Measurements from ENCODE around the gene ERAP2.

Gene ERAP2

GRCh38 chr5:96854067-96854466 is 22.2 kb upstream of the ERAP2 start:
- H3K9me3 Mint-ChIP-seq: no peaks in the 10 kb centered on the region
- H3K27ac Mint-ChIP-seq: no peak overlapping the region
- H3K4me3 Mint-ChIP-seq: no peak overlapping the region
- no peaks in the 10 kb centered on the region for H3K36me3 Mint-ChIP-seq (ENCODE audit: low read depth)
- no peaks in the 10 kb centered on the region for H3K4me1 Mint-ChIP-seq
- ATAC-seq (no peak), DNase-seq (no peak)
- H3K27me3 Mint-ChIP-seq: no peaks in the 10 kb centered on the region

- Mint-ChIP-seq H3K27ac (no peak overlapping the region), H3K36me3 (ENCODE audit: low read depth) (no peaks in the 10 kb centered on the region)
These were observed 21.0 kb upstream of the ERAP2 start for GRCh38 chr5:96855031-96855872.

GRCh38 chr5:96856371-96856770 is 19.9 kb upstream of the ERAP2 start:
- H3K27me3 Mint-ChIP-seq: no peaks in the 10 kb centered on the region
- ATAC-seq (no peak), DNase-seq (no peak)
- no peak overlapping the region for H3K4me3 Mint-ChIP-seq
- no peaks in the 10 kb centered on the region for H3K36me3 Mint-ChIP-seq (ENCODE audit: low read depth)
- no peaks in the 10 kb centered on the region for H3K4me1 Mint-ChIP-seq
- no peaks in the 10 kb centered on the region for H3K9me3 Mint-ChIP-seq
- no peak overlapping the region for H3K27ac Mint-ChIP-seq

More at GRCh38 chr5:96855031-96855872, 21.0 kb upstream of the ERAP2 start:
- Mint-ChIP-seq H3K27me3 (no peaks in the 10 kb centered on the region), H3K4me3 (no peak overlapping the region), H3K4me1 (no peaks in the 10 kb centered on the region), H3K9me3 (no peaks in the 10 kb centered on the region)
- ATAC-seq (no peak), DNase-seq (no peak)

GRCh38 chr5:96857454-96857853 is 18.8 kb upstream of the ERAP2 start:
- H3K27me3 Mint-ChIP-seq: no peaks in the 10 kb centered on the region
- no peaks in the 10 kb centered on the region for H3K36me3 Mint-ChIP-seq (ENCODE audit: low read depth)
- ATAC-seq (no peak), DNase-seq (no peak)
- H3K27ac Mint-ChIP-seq: no peak overlapping the region
- no peak overlapping the region for H3K4me3 Mint-ChIP-seq
- no peaks in the 10 kb centered on the region for H3K4me1 Mint-ChIP-seq
- H3K9me3 Mint-ChIP-seq: no peaks in the 10 kb centered on the region

- Mint-ChIP-seq H3K27me3 (no peaks in the 10 kb centered on the region), H3K27ac (no peak overlapping the region), H3K9me3 (no peaks in the 10 kb centered on the region), H3K4me3 (no peak overlapping the region), H3K4me1 (peaks cover under 1% of the 10 kb centered on the region), H3K36me3 (ENCODE audit: low read depth) (no peaks in the 10 kb centered on the region)
- DNase-seq: no peak
- ATAC-seq: no peak
These were observed 18.4 kb upstream of the ERAP2 start for GRCh38 chr5:96857924-96858323.

- Mint-ChIP-seq H3K9me3 (no peaks in the 10 kb centered on the region), H3K27ac (no peak overlapping the region), H3K4me1 (peaks cover 7% of the 10 kb centered on the region), H3K27me3 (no peaks in the 10 kb centered on the region), H3K36me3 (ENCODE audit: low read depth) (no peaks in the 10 kb centered on the region), H3K4me3 (no peak overlapping the region)
- no peak for DNase-seq
- no peak for ATAC-seq
These were observed 16.9 kb upstream of the ERAP2 start for GRCh38 chr5:96859375-96859774.

- Mint-ChIP-seq H3K4me1 (peaks cover 7% of the 10 kb centered on the region), H3K27me3 (no peaks in the 10 kb centered on the region), H3K36me3 (ENCODE audit: low read depth) (no peaks in the 10 kb centered on the region), H3K4me3 (no peak overlapping the region), H3K9me3 (no peaks in the 10 kb centered on the region), H3K27ac (no peak overlapping the region)
- ATAC-seq (no peak), DNase-seq (no peak)
These were observed 15.2 kb upstream of the ERAP2 start for GRCh38 chr5:96861076-96861475.

- H3K4me3 Mint-ChIP-seq: no peak overlapping the region
- no peak for DNase-seq
- peaks cover 7% of the 10 kb centered on the region for H3K4me1 Mint-ChIP-seq
- H3K9me3 Mint-ChIP-seq: no peaks in the 10 kb centered on the region
- H3K36me3 Mint-ChIP-seq (ENCODE audit: low read depth): no peaks in the 10 kb centered on the region
- no peak overlapping the region for H3K27ac Mint-ChIP-seq
- ATAC-seq: no peak
- H3K27me3 Mint-ChIP-seq: no peaks in the 10 kb centered on the region
These were observed 13.2 kb upstream of the ERAP2 start for GRCh38 chr5:96863114-96863513.

- peak; percentile 16 for ATAC-seq
- Mint-ChIP-seq H3K27ac (no peak overlapping the region), H3K27me3 (no peaks in the 10 kb centered on the region), H3K4me3 (no peak overlapping the region), H3K9me3 (no peaks in the 10 kb centered on the region), H3K4me1 (peaks cover 11% of the 10 kb centered on the region), H3K36me3 (ENCODE audit: low read depth) (no peaks in the 10 kb centered on the region)
- DNase-seq: no peak
These were observed 12.2 kb upstream of the ERAP2 start for GRCh38 chr5:96863949-96864584.

- no peak for DNase-seq
- H3K4me1 Mint-ChIP-seq: peaks cover 21% of the 10 kb centered on the region
These were observed 11.3 kb upstream of the ERAP2 start for GRCh38 chr5:96864922-96865530.

GRCh38 chr5:96868603-96869371 is 7.5 kb upstream of the ERAP2 start:
- ATAC-seq (peak; percentile 72), DNase-seq (no peak)

More at GRCh38 chr5:96864922-96865530, 11.3 kb upstream of the ERAP2 start:
- Mint-ChIP-seq H3K36me3 (ENCODE audit: low read depth) (no peaks in the 10 kb centered on the region), H3K27me3 (no peaks in the 10 kb centered on the region), H3K9me3 (no peaks in the 10 kb centered on the region), H3K4me3 (no peak overlapping the region), H3K27ac (no peak overlapping the region)
- no peak for ATAC-seq

GRCh38 chr5:96869372-96869641 is 7.0 kb upstream of the ERAP2 start:
- ATAC-seq (no peak), DNase-seq (no peak)
- Mint-ChIP-seq H3K4me1 (peaks cover 51% of the 10 kb centered on the region), H3K27me3 (no peaks in the 10 kb centered on the region), H3K9me3 (no peaks in the 10 kb centered on the region), H3K36me3 (ENCODE audit: low read depth) (no peaks in the 10 kb centered on the region), H3K4me3 (no peak overlapping the region), H3K27ac (no peak overlapping the region)

More at GRCh38 chr5:96868603-96869371, 7.5 kb upstream of the ERAP2 start:
- H3K4me1 Mint-ChIP-seq: peaks cover 47% of the 10 kb centered on the region
- no peak overlapping the region for H3K27ac Mint-ChIP-seq
- H3K9me3 Mint-ChIP-seq: no peaks in the 10 kb centered on the region
- H3K4me3 Mint-ChIP-seq: no peak overlapping the region
- H3K27me3 Mint-ChIP-seq: no peaks in the 10 kb centered on the region
- H3K36me3 Mint-ChIP-seq (ENCODE audit: low read depth): no peaks in the 10 kb centered on the region

- DNase-seq (peak; percentile 32), ATAC-seq (peak; percentile 80)
- Mint-ChIP-seq H3K27ac (peak overlapping the region; percentile 13), H3K9me3 (no peaks in the 10 kb centered on the region), H3K27me3 (no peaks in the 10 kb centered on the region), H3K36me3 (ENCODE audit: low read depth) (no peaks in the 10 kb centered on the region), H3K4me1 (peaks cover 61% of the 10 kb centered on the region), H3K4me3 (peak overlapping the region; percentile 30)
These were observed 5.9 kb upstream of the ERAP2 start for GRCh38 chr5:96870094-96871026.

- peak overlapping the region; percentile 30 for H3K4me3 Mint-ChIP-seq
These were observed 5.3 kb upstream of the ERAP2 start for GRCh38 chr5:96871027-96871399.

More at GRCh38 chr5:96871027-96871399, 5.3 kb upstream of the ERAP2 start:
- Mint-ChIP-seq H3K36me3 (ENCODE audit: low read depth) (no peaks in the 10 kb centered on the region), H3K4me1 (peaks cover 68% of the 10 kb centered on the region), H3K27ac (peak overlapping the region; percentile 13), H3K9me3 (no peaks in the 10 kb centered on the region), H3K27me3 (no peaks in the 10 kb centered on the region)
- no peak for DNase-seq
- no peak for ATAC-seq

Measured in activated naive CD8-positive, alpha-beta T cell treated with anti-CD3 and anti-CD28 coated beads, Interleukin-2, amount 50 U/mL, for 24 hours (primary cell).